ENCODE data around the gene ATPAF1. TPM values are rescaled to one million over a fixed set of nuclear protein-coding genes. Genes with fewer than 3 reads are reported as not detected.

ATPAF1 gene
- total and polyA plus RNA-seq, 9 of the 15 experiments (the other 6 are each of a cell fraction or from before 2014, with no cell fraction given) = 6.3 to 56.2 (median 27.4) TPM

DNA sequence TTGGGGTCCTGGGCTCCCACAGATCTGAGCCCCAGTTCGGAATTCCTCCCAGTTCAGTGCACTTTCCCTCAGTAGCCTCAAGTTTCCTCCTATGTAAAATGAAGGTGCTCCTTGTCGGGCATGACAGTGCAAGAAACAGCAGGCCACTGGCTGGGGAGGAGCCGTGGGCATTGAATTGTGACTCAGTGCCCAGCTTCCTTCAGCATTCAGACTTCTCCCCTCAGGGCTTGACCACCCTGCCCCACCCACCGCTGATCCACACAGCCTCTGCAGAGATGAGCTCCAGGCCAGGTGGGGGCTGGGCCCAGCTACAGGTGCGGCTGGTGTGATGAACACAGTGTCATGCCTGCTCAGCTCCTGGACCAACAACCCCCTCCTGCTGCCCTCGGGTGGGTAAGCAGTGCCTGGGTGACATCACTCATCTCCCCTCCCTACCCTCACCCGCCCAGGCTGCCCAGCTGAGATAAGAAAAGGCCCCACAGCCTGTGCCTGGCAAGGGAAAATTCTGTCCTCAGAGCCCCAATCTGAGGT, 56.4 kb downstream of the ATPAF1 start:
- ATAC-seq (no peak), DNase-seq (ENCODE audit: extremely low read depth in 1 of 4, low spot score in 3 of 4) (no peak), FAIRE-seq (no peak)
- CTCF ChIA-PET (ENCODE audit: low intra/inter-chr PET ratio) = no interaction called here
- Histone ChIP-seq H3K27ac (ENCODE audit: extremely low read depth, low read depth, low read length) (no peak overlapping the region), H3K4me1 (replicated peaks in 1 of 2; ENCODE audit: control insufficient read depth in 2 of 2, insufficient read depth in 2 of 2, low read length in 2 of 2) (peaks cover 11 to 36% of the 10 kb centered on the region in 2 experiments), H3K79me2 (ENCODE audit: control insufficient read depth, insufficient read depth, low read length) (peaks cover 4% of the 10 kb centered on the region; the same call in 2 of the 3 replicates), H3K4me3 (no peak overlapping the region), H2AFZ (ENCODE audit: low read depth, low read length) (no peak overlapping the region), H3K27me3 (ENCODE audit: control insufficient read depth in 2 of 2, insufficient read depth in 2 of 2, low read length in 2 of 2) (no peaks in the 10 kb centered on the region), H3K9me1 (ENCODE audit: control insufficient read depth, insufficient read depth, low read length) (peaks cover 3% of the 10 kb centered on the region), H4K20me1 (replicated peaks; ENCODE audit: control insufficient read depth, insufficient read depth, low read length) (peaks cover 3% of the 10 kb centered on the region), H3K9me3 (replicated peaks; ENCODE audit: control insufficient read depth, insufficient read depth, low read depth, low read length) (no peaks in the 10 kb centered on the region), H3K4me2 (ENCODE audit: insufficient read depth, low read length) (no peak overlapping the region), H3K36me3 (ENCODE audit: control insufficient read depth, insufficient read depth, low read length) (peaks cover 4% of the 10 kb centered on the region; the same call in 1 of the 3 replicates), H3K9ac (ENCODE audit: insufficient read depth in 1 of 2, low read depth in 2 of 2, low read length in 2 of 2) (peak overlapping the region in 1 of 2 experiments; percentile 67; a peak in 2 of 4 replicates)
- BruUV-seq (replicated peaks) = no TSS peak
- POLR2A ChIA-PET = no interaction called here
- TF ChIP-seq KAT2B (IDR thresholded peaks at IDR 0.05; ENCODE audit: low read depth, low read length) (no peak), CBX8 (IDR thresholded peaks at IDR 0.05; ENCODE audit: borderline replicate concordance, extremely low read depth, low read depth, low read length, poor library complexity, severe bottlenecking) (no peak), NFE2 (IDR thresholded peaks at IDR 0.05; ENCODE audit: low read depth) (0 out of 2 replicates have a peak, but pooled peaks have one; percentile 30), HDAC2 (IDR thresholded peaks at IDR 0.05) (no peak), LARP7 (IDR thresholded peaks at IDR 0.05) (no peak)
- TF ChIP-seq, protein P1, sequence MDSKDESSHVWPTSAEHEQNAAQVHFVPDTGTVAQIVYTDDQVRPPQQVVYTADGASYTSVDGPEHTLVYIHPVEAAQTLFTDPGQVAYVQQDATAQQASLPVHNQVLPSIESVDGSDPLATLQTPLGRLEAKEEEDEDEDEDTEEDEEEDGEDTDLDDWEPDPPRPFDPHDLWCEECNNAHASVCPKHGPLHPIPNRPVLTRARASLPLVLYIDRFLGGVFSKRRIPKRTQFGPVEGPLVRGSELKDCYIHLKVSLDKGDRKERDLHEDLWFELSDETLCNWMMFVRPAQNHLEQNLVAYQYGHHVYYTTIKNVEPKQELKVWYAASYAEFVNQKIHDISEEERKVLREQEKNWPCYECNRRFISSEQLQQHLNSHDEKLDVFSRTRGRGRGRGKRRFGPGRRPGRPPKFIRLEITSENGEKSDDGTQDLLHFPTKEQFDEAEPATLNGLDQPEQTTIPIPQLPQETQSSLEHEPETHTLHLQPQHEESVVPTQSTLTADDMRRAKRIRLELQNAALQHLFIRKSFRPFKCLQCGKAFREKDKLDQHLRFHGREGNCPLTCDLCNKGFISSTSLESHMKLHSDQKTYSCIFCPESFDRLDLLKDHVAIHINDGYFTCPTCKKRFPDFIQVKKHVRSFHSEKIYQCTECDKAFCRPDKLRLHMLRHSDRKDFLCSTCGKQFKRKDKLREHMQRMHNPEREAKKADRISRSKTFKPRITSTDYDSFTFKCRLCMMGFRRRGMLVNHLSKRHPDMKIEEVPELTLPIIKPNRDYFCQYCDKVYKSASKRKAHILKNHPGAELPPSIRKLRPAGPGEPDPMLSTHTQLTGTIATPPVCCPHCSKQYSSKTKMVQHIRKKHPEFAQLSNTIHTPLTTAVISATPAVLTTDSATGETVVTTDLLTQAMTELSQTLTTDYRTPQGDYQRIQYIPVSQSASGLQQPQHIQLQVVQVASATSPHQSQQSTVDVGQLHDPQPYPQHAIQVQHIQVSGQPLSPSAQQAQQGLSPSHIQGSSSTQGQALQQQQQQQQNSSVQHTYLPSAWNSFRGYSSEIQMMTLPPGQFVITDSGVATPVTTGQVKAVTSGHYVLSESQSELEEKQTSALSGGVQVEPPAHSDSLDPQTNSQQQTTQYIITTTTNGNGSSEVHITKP (IDR thresholded peaks at IDR 0.05; ENCODE audit: partially characterized antibody) = no peak
- in situ Hi-C loops (cut with MboI) = no loop called here
- intact Hi-C loops (cut with micrococcal nuclease) = no loop called here
- 55% methylated on average over 7 of the region's 7 CpGs for WGBS (ENCODE audit: insufficient coverage, low coverage, missing lambda C conversion rate)

All from K562 (cell line).